HepG2 (cell line): ENCODE data around the gene CORO7.

Experiments
- ADNP ChIP-seq: sonication (generic); formaldehyde crosslinking; IDR thresholded peaks from 2 replicates; pipeline ENCODE4 v1.4.0; 2020; ENCODE audit warnings: missing genetic modification reagents
- CHD2 ChIP-seq: IDR thresholded peaks from 2 replicates; pipeline ENCODE4 v1.6.1; 2011; ENCODE audit warnings: low read depth, low read length, improper control_type of control experiment
- CTCF ChIP-seq: sonication (generic); formaldehyde crosslinking; IDR thresholded peaks from 2 replicates; pipeline ENCODE4 v1.5.0; 2020; ENCODE audit warnings: mild to moderate bottlenecking, missing genetic modification reagents, moderate library complexity
- MATR3 ChIP-seq: sonication (generic); formaldehyde crosslinking; IDR thresholded peaks from 2 replicates; pipeline ENCODE4 v1.4.0; 2020; ENCODE audit warnings: missing genetic modification reagents
- STAG1 ChIP-seq: sonication (generic); formaldehyde crosslinking; IDR thresholded peaks from 2 replicates; pipeline ENCODE4 v1.4.0; 2020; ENCODE audit warnings: missing genetic modification reagents
- ZNF446 ChIP-seq: sonication (generic); formaldehyde crosslinking; IDR thresholded peaks from 2 replicates; pipeline ENCODE4 v1.5.0; 2020; ENCODE audit warnings: mild to moderate bottlenecking, missing genetic modification reagents
- ZNF691 ChIP-seq: sonication (generic); formaldehyde crosslinking; IDR thresholded peaks from 2 replicates; pipeline ENCODE4 v1.4.0; 2020; ENCODE audit warnings: missing genetic modification reagents, low read depth, mild to moderate bottlenecking, borderline replicate concordance

- no peak for TF ChIP-seq ZNF691 (CRISPR knock-in tag)
- TF ChIP-seq CTCF (CRISPR knock-in tag) = no peak
- no peak for TF ChIP-seq STAG1 (CRISPR knock-in tag)
- no peak for TF ChIP-seq ADNP (CRISPR knock-in tag)
- no peak for TF ChIP-seq ZNF446 (CRISPR knock-in tag)
- TF ChIP-seq CHD2 = no peak
- TF ChIP-seq MATR3 (CRISPR knock-in tag) = no peak
Observed at GRCh38 chr16:4412854-4413253, 3.5 kb downstream of the CORO7 start.
